Smooth muscle cell of the brain vasculature (primary cell): ENCODE measurements around the gene LELP1.
"Not testable (repeated sequence)": the region's sequence is repeated elsewhere in the genome, so short reads cannot be mapped to it uniquely, and the experiment has no call there.

Source experiments
- DNase-seq: peaks from one replicate; pipeline ENCODE4 v3.0.0-alpha.2; 2012; ENCODE audit warnings: low read depth, low spot score

The LELP1 gene

DNA sequence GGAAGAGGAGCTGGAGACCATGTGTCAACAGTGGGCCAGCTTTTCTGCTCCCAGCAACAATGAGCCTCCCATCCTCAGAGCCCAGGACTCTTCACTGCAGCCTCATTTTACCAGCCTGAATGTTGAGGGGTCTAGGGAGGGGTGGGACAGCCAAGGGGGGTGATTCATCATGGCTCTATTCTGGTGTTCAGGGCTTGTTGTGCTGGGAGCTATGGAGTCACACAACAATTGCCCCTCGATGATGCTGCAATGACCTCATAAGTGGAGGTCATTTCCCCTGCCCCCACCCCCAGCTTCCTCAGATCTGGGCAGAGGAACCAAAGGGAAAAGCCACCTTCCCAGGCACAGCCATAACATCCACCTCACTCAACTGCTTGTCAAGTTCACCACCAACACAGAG is at the start of gene LELP1:
LELP1 (plus strand) TSS at position 301 of the 400 bp plus-strand sequence. CDS start 1,278 bp downstream, outside the sequence.
- no peak for DNase-seq

DNA sequence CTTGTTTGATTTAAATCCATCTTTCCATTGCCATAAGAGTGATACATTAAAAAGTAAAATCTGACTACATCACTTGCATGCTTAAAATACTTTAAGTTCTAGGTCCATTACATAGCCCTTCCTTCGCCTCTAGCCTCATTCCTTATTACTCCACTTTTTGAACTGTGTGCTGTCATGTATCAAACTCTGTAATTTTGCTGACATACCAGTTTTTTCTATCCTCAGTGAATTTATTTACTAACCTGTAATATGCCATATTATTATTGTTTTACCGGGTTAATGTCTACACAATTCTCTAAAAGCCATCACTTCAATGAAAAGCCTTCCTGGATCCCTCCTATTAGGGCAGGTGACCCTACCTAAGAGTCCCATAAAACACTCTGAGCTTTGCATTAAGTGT is 47.7 kb upstream of the LELP1 start:
- DNase-seq = no peak

DNA sequence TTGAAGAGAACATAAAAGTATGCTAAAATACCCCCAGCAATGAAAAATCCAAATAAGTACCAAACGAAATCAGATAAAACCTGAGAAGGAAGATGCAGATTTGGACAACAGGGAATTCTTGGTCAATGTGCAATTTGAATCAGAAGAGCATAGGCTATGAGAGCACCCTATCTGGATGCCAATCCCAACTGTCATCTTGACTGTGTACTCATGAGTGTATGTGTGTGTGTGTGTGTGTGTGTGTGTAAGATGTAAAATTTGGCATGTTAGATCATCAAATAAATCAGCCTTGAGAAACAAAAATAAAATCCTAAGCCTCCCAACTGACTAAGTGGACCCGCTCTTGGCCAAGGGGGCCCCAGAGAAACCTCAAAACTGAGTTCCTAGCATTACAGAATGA is 34.5 kb upstream of the LELP1 start:
- no peak for DNase-seq

DNA sequence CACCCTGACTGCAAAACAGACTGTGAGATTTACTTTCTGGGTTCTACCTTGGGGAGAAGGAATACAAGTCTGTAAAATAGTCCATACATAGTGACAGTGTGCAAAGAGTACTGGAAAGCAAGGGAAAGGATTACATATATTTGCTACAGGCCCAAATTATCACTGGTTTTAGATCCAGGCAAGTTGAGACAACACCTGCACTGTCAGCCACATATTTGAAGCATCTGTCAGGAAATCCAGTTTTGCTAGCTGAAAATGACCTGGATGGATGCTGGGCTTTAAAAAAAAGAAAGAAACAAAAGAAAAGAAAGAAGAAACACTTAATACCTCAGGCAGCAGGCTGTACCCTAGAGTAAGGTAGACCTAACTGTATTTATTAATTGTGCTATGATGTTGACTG is 28.6 kb upstream of the LELP1 start:
- DNase-seq = no peak

DNA sequence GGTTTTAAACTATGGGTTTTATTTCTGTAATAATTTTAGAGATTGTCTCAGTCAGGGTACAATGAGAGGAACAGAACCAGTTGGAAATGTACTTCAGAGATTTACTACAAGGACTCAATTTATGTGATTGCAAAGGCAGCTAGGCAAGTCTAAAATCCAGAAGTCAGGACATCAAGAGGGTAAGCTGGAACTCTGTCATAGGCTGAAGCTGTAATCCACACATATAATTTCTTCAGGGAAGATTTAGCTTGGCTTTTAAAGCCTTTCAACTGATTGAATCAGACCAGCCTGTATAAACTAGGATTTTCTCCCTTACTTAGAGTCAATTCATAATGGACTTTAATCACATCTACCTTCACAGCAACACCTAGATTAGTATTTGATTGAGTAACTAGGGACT is 24.3 kb upstream of the LELP1 start:
- DNase-seq = no peak

DNA sequence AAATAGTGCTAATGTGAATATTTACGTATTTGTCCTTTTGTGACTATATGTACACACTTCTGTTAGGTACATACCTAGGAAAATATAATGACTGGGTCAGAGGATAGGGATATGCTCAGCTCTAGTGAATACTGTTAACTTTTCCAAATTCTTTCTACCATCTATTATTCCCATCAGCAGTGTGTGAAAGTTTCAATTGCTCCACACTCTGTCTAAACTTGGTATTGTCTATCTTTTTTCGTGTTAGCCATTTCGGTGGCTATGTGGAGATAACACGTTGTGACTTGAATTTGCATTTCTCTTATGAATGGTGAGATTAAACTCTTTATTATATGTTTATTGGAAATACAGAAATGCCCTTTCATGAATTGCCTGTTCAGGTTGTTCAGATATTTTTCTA is 22.7 kb upstream of the LELP1 start:
- DNase-seq = no peak

DNA sequence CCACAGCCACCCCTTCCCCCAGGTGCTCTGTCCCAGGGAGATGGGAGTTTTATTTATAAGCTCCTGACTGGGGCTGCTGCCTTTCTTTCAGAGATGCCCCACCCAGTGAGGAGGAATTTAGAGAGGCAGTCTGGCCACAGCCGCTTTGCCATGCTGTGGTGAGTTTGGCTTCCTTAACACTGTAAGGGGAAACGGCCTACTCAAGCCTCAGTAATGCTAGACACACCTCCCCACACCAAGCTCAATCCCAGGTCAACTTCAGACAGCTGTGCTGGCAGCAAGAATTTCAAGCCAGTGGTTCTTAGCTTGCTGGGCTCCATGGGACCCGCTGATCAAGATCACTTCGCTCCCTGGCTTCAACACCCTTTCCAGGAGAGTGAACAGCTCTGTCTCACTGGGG is 14.9 kb upstream of the LELP1 start:
- DNase-seq = not testable (repeated sequence)

DNA sequence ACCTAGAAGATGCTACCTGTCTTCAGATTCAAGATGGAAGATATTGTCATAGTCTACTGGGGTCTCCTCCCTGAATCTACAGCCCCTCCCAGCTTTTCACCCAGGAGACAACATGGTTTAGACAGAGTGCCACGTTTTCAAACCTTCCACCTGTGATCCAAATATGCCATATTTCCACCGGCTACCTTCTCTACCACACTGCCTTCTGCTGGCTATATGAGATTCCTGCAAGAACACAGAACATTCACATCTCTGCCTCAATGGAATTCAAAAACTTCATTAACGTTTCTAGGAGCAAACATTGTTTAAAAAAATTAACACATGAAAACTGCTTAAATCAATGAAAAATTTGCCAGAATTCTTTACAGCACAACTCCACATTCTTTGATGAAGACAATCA is 12.9 kb upstream of the LELP1 start:
- no peak for DNase-seq

DNA sequence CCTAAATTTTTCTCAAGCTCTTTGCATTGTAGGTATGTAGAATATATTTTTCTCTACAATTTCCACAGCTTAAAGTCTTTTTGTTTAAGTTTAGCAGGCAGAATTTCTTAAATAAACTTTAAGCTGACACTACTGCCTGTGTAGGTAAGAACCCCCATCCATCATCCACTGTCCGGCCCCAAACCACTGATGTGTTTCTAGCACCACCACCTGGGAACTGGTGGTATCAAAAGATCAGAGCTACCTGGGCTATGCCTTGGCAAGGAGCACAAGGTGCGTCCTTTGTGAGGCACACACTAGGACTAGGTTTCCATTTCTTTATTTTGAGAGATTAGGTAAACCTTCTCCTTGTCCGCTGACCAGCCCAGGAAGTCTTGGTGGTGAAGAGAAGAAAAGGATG is 10.5 kb upstream of the LELP1 start:
- no peak for DNase-seq

DNA sequence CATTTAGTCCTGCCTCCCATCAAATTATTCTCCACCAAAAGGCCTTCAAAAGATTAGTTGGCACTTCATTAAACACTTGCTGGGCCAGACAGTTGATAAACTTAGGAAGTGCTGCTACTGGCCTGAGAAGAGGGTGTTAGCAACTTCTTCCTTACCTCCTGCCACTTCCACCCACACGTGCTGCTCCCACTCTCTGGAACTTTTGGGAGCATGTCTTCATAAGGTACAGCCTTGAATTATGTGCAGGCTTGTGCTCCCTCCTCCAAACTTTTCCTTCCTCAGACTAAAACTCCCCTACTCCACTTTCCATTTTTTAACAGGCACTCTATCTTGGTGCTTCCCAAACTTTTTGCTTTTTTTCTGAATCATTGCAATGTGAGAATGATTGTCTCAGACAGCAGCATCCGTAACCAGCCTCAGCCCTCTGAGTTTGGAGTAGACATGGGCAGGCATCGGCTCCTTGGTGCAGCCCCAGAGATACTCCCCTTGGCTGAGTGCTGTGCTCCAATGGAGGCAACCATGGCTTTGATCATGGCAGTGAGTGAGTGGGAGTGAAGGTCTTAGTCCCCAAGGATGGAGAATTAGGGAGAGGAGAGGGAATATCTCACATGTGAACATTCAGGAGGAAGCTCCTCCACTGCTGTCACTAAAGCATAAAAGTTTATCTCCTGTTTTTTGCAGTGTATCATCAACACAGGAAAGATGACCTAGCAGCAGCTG is 8.7 kb upstream of the LELP1 start:
- DNase-seq = no peak

DNA sequence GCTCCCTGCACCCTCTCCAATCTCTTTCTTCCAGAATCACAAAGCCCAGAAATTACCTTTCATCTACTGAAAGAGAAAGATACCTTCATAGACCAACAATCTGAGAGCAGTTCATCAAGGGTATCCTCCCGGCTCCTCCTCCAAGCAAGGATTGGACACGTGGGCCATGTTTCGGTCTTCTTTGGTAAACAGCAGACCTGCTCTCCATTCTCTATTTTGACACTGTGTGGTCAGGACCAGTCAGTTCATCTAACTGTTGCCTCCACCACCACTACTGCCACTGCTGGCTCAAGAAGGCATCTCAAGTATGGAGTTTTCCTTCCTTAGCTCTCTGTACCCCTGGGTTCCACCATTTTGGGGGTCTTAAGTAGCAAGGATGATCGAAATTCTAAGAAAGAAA is 8.0 kb upstream of the LELP1 start:
- no peak for DNase-seq

DNA sequence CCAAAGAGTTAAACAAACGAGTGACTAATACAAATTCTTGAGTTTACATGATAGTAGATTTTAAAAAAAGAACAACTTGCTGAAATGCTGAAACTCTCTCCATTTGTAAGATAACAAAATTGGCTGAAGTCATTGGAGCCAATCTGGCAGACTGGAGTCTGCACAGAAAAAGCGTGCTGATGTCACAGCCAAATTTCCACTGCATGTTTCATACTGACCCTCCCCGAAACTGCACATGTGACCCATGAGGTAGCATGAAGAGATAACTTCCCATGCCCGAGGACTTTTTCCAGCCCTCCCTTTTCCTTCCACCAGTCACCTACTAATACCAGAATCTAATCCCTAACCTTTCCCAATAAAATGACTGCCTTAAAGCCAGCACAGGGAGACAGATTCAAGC is 1.2 kb upstream of the LELP1 start:
- no peak for DNase-seq

DNA sequence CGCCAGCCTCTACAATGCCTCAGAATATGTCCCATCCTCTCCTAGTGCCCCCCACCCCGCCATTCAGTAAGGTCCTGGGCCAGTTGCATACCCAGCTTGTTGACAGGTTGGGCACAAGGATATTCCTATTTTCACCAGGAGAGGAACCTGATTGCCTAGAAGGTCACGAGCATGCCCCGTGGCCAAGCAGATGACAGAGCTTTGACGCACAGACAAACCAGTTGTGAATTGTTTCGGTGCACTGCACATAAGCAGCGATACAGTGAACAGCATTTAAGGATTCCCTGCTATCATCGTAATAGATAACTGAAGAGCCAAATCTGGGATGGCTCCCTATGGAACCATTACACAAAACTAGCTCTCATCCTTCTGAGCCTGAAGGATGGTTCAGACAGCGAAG is 3.4 kb downstream of the LELP1 start:
- DNase-seq = no peak

DNA sequence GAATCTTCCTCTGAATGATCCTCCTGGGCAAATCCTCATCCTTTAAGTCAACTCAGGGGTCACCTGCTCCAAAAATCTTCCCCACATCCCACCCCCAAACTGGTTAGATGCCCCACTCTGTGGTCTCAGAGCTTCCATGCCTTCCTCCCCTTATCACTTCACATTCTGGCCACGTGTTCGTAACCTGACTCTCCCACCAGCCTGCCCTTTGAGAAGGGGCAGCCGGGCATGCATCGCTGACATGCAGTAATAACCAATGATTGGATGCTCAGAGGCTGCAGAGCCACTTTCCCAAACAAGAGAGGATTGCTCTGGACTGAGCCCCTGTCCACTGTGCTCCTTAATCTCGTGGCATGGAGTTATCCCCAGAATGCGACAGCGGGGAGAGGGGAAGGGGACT is 7.0 kb downstream of the LELP1 start:
- DNase-seq = no peak

DNA sequence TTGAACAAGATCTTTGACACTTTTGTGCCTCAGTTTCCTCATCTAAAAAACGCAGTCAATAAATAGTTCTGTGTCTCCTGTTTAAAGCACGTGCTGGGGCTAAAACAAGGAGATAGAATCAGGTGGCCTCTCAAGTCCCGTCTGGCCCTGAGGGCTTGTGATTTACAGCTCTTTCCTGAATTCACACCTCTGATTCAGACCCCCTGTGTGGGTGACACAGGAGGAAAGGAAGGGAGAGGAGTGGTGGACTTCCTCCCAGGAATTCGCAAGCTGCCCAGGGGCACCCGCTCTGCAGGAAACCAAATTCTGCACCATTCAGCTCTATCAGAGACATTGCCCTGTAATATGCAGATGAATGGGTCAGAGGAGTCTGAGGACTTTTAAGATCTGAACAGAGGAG is 9.0 kb downstream of the LELP1 start:
- no peak for DNase-seq

DNA sequence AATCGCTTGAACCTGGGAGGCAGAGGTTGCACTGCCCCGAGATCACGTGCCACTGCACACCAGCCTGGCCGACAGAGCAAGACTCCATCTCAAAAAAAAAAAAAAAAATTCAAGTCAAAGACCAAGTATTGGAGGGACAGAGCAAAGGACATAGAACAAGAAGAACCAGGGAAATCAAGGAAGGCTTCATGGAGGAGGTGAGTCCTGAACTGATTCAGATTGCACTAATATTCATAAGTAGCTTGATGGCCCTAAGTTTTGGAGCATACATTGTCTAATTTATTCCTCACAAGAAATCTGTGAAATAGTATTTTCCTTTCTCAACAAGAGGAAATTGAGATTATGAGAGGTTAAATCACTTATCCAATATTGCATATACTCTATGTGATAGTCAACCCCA is 10.3 kb downstream of the LELP1 start:
- no peak for DNase-seq

DNA sequence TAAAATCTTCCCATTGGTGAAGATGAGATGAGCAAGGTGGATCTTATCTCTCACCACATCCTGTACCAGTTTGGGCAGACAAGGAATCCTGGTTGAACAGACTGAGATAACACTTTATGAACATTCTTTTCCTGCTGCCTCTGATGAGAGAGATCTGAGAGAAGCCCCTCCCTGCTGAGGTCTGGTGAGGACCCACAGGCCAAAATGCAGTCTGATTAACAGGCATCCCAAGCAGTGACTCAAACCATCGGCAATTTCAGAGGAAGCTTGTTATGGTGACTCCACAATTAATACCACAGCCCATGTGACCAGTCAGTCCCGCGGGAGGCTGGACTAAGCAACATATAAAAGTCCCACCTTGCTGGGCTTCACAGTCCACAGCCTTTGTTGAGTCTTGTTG is 14.0 kb downstream of the LELP1 start, which contains the start of gene PRR9:
PRR9 (plus strand) TSS at position 373 of the 400 bp plus-strand sequence. CDS start 561 bp downstream, outside the sequence.
- DNase-seq = no peak

DNA sequence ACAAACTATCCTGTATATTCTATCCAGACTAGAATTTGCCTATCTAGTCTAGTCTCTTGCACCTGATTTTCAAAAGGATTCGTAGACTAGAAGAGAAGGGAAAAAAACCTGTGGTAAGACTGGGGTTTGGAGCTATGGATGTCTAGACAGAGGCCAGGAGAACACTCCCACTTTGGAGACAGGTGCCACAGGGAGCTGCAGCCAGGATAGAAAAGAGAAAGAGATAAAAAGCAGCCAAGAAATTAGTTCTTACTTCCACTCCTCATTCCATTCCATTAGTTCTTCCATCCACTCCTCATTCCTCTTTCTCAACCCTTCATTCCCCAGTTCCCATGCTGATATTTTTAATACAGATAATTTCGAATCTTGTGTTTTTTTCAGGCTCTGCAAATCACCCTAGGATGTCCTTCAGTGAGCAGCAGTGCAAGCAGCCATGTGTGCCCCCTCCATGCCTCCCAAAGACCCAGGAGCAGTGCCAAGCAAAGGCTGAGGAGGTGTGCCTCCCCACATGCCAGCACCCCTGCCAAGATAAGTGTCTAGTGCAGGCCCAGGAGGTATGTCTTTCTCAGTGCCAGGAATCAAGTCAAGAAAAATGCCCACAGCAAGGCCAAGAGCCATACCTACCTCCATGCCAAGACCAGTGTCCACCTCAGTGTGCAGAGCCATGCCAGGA is 14.7 kb downstream of the LELP1 start:
- no peak for DNase-seq

DNA sequence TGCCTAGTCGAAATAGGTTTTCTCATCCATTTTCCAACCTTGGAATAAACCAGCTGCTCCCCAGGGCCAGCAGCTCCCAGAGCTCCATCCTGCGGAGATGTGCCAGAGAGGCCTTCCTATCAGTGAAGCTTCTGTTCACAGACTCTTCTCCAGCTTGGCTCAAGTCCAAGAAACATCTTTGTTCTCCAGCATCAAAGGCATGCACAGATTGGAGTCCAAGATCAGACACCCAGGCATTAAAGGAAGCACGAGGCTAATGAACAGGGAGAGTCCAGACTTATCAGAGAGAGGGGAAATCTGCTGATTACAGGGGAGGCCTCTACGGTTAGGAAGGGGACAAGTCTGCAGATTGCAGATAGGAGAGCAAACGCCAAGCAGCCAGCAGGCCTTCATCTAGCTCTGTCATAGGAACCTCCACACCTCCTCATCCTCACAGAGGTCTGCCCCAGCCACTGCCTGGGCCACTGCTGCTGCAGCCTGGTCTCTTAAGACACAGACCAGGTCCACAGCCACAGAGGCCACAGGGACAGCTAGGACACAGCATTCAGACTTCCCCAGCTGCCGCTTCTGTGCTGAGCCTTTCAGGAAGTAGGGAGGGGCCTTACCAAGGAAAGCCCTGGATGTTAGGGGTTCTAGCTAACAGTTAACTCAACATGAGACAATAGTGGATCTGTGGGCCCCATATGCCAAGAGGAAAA is 17.5 kb downstream of the LELP1 start:
- no peak for DNase-seq

DNA sequence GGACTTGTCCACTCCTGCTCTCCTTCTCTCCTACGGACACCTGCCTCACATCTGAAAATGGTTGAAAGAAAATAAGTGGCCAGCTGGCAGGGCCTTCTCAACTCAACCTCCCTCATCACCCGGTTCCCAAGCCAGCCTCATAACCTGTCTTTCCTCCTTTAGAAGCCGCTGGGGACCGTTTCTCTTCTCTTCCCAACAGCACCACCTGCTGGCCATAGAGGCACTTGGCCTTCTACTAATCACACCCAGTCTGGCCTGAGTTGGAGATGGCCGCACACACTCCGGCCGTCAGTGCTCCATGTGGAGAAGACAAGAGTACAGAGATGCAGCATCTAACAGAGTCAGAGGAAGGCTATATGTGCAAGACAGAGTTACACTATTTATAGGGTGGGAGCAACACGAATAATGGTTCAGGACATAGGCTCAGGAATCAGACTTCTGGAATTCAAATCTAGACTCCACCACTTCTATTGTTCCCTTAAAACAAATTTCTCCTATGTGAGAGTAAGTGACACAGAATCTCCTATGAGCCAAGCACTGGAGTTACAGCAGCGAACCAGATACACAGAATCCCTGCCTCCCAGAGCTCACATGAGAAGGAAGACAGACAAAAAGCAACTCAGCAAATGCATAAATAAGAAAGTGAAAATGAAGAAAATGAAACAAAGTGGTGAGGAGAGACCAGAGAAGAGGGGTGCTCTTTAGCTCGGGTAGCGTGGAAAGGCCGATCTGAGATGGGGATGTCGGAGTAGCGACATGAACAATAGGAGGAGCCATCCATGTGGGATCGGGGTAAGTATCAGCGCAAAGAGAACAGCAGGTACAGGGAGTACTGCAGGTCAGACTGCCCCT is 20.0 kb downstream of the LELP1 start:
- DNase-seq = peak; percentile 6

DNA sequence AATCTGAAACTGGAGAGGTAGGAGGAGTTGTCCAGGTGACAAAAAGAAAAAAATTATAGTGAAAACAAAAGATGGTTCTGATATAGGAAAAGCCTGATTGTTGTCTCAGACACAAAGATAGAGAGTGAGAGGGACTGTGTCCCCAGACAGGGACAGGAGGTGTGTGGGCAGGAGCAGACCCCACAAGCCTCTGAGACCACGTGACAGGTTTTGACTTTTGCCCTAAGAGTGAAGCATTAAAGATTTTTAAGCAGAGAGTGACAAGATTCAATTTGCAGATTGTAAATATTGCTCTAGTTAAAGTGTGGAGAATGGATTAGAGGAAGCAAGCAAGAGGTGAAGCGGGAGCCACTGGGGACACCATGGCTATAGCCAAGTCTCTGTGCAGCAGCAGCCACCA is 24.6 kb downstream of the LELP1 start:
- no peak for DNase-seq

DNA sequence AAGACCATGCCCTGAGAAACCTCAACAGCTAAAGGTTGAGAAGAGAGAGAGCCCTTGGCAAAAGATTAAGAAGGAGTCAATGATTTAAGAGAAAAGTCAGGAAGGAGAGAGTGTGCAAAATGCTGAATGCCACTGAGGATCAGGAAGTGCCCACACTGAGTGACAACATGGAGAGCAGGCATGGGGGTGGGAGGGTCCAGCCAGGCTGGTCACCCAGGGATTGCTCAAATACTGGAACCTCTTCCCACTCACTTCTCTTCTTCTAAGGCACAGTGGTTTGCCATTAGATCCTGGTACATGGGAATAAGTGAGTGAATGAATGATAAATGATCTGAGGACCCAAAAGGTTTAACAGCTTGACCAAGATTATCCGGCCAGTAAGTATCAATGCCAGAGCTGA is 25.3 kb downstream of the LELP1 start:
- no peak for DNase-seq
